Heart right ventricle (tissue), 16 donors: ENCODE data around the gene GVQW3. TPM values are rescaled to one million over a fixed set of nuclear protein-coding genes. Genes with fewer than 3 reads are reported as not detected.

Experiments used
- ATAC-seq, 8 donors: fragments of 200-7000 bp; cut with Tn5 transposase; one replicate each; pipeline ENCODE4 v1.9.1; 2020; ENCODE audit warnings: mild to moderate bottlenecking in 8 of 8, moderate library complexity in 8 of 8, moderate number of reproducible peaks in 1 of 8
- DNase-seq, 2 donors: peaks; one replicate each; pipeline ENCODE4 v3.0.0-alpha.2; 2020
- H3K27ac ChIP-seq, 10 donors: fragments of 200-600 bp; sonication (generic) in 2 of 10; one replicate each; pipeline versions ENCODE4 v1.5.0 to v1.8.0; 2020 to 2022; ENCODE audit warnings: mild to moderate bottlenecking in 3 of 10
- H3K27me3 ChIP-seq, 7 donors: fragments of 200-600 bp; one replicate each; pipeline ENCODE4 v1.8.0; 2021 to 2022; ENCODE audit warnings: mild to moderate bottlenecking in 2 of 7
- H3K36me3 ChIP-seq, 9 donors: fragments of 200-600 bp; sonication (generic) in 1 of 9; one replicate each; pipeline versions ENCODE4 v1.5.0 to v1.8.0; 2020 to 2022; ENCODE audit warnings: mild to moderate bottlenecking in 2 of 9
- H3K4me1 ChIP-seq, 9 donors: fragments of 200-600 bp; sonication (generic) in 1 of 9; one replicate each; pipeline versions ENCODE4 v1.5.0 to v1.8.0; 2020 to 2022; ENCODE audit warnings: mild to moderate bottlenecking in 4 of 9
- H3K4me3 ChIP-seq, 10 donors: fragments of 200-600 bp; sonication (generic) in 2 of 10; one replicate each; pipeline versions ENCODE4 v1.5.0 to v1.8.0; 2020 to 2022; ENCODE audit warnings: mild to moderate bottlenecking in 7 of 10, moderate library complexity in 2 of 10
- H3K9me3 ChIP-seq, 11 donors: fragments of 200-600 bp in 10 of 11; sonication (generic) in 2 of 11; one replicate each; pipeline versions ENCODE4 v1.5.0 to v1.8.0; 2013 to 2022; ENCODE audit warnings: mild to moderate bottlenecking in 2 of 11, control low read depth in 1 of 11, moderate library complexity in 1 of 11
- CTCF ChIP-seq, 9 donors: fragments of 200-600 bp; sonication (generic) in 2 of 9; IDR thresholded peaks; one replicate each; pipeline versions ENCODE4 v1.5.0 to v1.8.0; 2021 to 2022; ENCODE audit warnings: antibody characterized with exemption in 9 of 9, mild to moderate bottlenecking in 5 of 9, moderate library complexity in 1 of 9
- WGBS, 2 donors: extraction: QIAGEN DNeasy Blood & Tissue Kit; methylation state at CpG; one replicate each; pipeline ENCODE4 v1.1.7; 2013; ENCODE audit warnings: inconsistent platforms in 1 of 2; 5-methylcytosine and 5-hydroxymethylcytosine counted together
- intact Hi-C, 10 donors: fragments of 100-400 bp; cut with DNase I; formaldehyde crosslinking; loops; one replicate each; pipeline versions ENCODE4 v1.11.1 to v1.14.2; 2022
- polyA plus RNA-seq, 2 donors: library from polyadenylated mRNA; stranded (reverse); fragments of 200-250 nt; gene quantifications; one replicate each; pipeline ENCODE4 v1.2.3, GENCODE V29; 2013
- total RNA-seq, 10 donors: library from RNA; stranded (reverse); fragmentation: NEBNext Ultra II Directional in 3 of 10; extraction: Animal tissue kit (Norgen Biotek cat#: 25700) in 3 of 10; gene quantifications; one replicate each; pipeline versions ENCODE4 v1.2.1 to v1.2.4, GENCODE V29; 2021 to 2023
- donor health status: Arrhythmogenic right ventricular cardiomyopathy.
- donor health status: ischemic (EF 13 %, LVEDD 7.1; RV severe dilation, severe dysfunction).
- donor health status: healthy with polysubstance abuse.
- donor health status: DM: no; HTN: yes; CAD: no.
- donor health status: DM: no; HTN: no; CAD: no.
- donor health status: ischemic (EF 25% LVEDD 6.9; RV normal size, moderate dysfunction).
- donor health status: ischemic (EF 25% LVEDD 5.7; RV mildly dilated, moderate dysfunction).
- donor health status: healthy.
- donor health status: DM: yes; HTN: yes; CAD: no.
- donor health status: Ischemic cardiomyopathy.
- donor health status: ischemic (EF 35%, LVEDD 5.7; RV mildly dilated, moderate dysfunction).
- donor health status: nonischemic (EF 11% LVEDD 7.7; RV severe dilation, severe dysfunction).
- donor health status: DM: yes; HTN: yes; CAD: no.
- donor health status: PGD.
- donor health status: ischemic (EF 29% LVEDD 5.4; RV normal size, mild dysfunction).
- donor health status: nonischemic (EF 23%, LVEDD 6.1; RV moderate dilation, normal function).

GVQW3 gene
- total and polyA plus RNA-seq, 12 donors: 0.37 to 2.7 (median 1.6) TPM

- WGBS, 2 donors: 93 to 94% methylated on average over 2 of the region's 2 CpGs
- no peaks in the 10 kb centered on the region for H3K27me3 ChIP-seq
- intact Hi-C loops: no loop called here
- H3K9me3 ChIP-seq: no peaks in the 10 kb centered on the region
- no peaks in the 10 kb centered on the region for H3K36me3 ChIP-seq
- H3K27ac ChIP-seq: no peak overlapping the region
- ATAC-seq (no peak), DNase-seq (no peak)
- no peak overlapping the region for H3K4me3 ChIP-seq
- no peak for TF ChIP-seq CTCF (IDR thresholded peaks at IDR 0.05)
- H3K4me1 ChIP-seq: no peaks in the 10 kb centered on the region
These were observed 43.8 kb downstream of the GVQW3 start for GRCh38 chr11:76424891-76425290.

- no peaks in the 10 kb centered on the region for H3K4me1 ChIP-seq
- ATAC-seq (no peak), DNase-seq (no peak)
- H3K27me3 ChIP-seq: no peaks in the 10 kb centered on the region
- no peaks in the 10 kb centered on the region for H3K9me3 ChIP-seq
- intact Hi-C loops: no loop called here
- no peak overlapping the region for H3K4me3 ChIP-seq
- H3K36me3 ChIP-seq: no peaks in the 10 kb centered on the region
- TF ChIP-seq CTCF (IDR thresholded peaks at IDR 0.05): no peak
- H3K27ac ChIP-seq: no peak overlapping the region
These were observed 45.5 kb downstream of the GVQW3 start for GRCh38 chr11:76426660-76427059.

- no peak overlapping the region for H3K27ac ChIP-seq
- 95 to 96% methylated on average over 1 of the region's 1 CpG for WGBS, 2 donors
- no peak for TF ChIP-seq CTCF (IDR thresholded peaks at IDR 0.05)
- no peaks in the 10 kb centered on the region for H3K4me1 ChIP-seq
- no peaks in the 10 kb centered on the region for H3K9me3 ChIP-seq
- no peak for ATAC-seq
- H3K4me3 ChIP-seq: no peak overlapping the region
- peaks cover 0 to 3% (median 0%) of the 10 kb centered on the region in 9 donors for H3K36me3 ChIP-seq
- no peaks in the 10 kb centered on the region for H3K27me3 ChIP-seq
- intact Hi-C loops: no loop called here
- DNase-seq: no peak
These were observed 54.9 kb downstream of the GVQW3 start for GRCh38 chr11:76436020-76436419.

GRCh38 chr11:76443268-76443980 is 62.3 kb downstream of the GVQW3 start:
- no peak for TF ChIP-seq CTCF (IDR thresholded peaks at IDR 0.05)
- Histone ChIP-seq H3K9me3 (no peaks in the 10 kb centered on the region), H3K27me3 (no peaks in the 10 kb centered on the region), H3K4me3 (peak overlapping the region in 9 of 10 donors; percentile 74 to 99 (median 97)), H3K4me1 (peaks cover 0 to 35% (median 22%) of the 10 kb centered on the region in 9 donors), H3K36me3 (peaks cover 0 to 27% (median 6%) of the 10 kb centered on the region in 9 donors), H3K27ac (peak overlapping the region in 9 of 10 donors; percentile 83 to 98 (median 93))
- intact Hi-C loops: loop anchor here in 7 of 10 donors (5.0 to 10.0 kb wide), 5 partner anchors 59 to 239 kb away; partner anchors contain the start of genes GVQW3 (in 4 of the 7), THAP12 (in 4 of the 7) and WNT11 (in 3 of the 7)
- no peak for ATAC-seq
- DNase-seq: no peak
- WGBS, 2 donors: 24 to 34% methylated on average over 10 of the region's 10 CpGs
